Mucosa of rectum (tissue), 2 donors: ENCODE results near the gene AMN1.
"Not testable (repeated sequence)": the region's sequence is repeated elsewhere in the genome, so short reads cannot be mapped to it uniquely, and the experiment has no call there.

ENCODE experiments used
- H3K27ac ChIP-seq, 2 donors: one replicate each; pipeline ENCODE4 v1.7.0; 2013; ENCODE audit warnings: inconsistent platforms in 2 of 2, low read depth in 2 of 2, low read length in 2 of 2
- H3K27me3 ChIP-seq, 2 donors: one replicate each; pipeline ENCODE4 v1.7.0; 2013; ENCODE audit warnings: low read length in 2 of 2; ENCODE audit not compliant: control insufficient read depth in 2 of 2, insufficient read depth in 2 of 2
- H3K36me3 ChIP-seq, 2 donors: one replicate each; pipeline ENCODE4 v1.7.0; 2013; ENCODE audit warnings: low read length in 2 of 2; ENCODE audit not compliant: control insufficient read depth in 2 of 2, insufficient read depth in 2 of 2
- H3K4me1 ChIP-seq, 2 donors: one replicate each; pipeline ENCODE4 v1.7.0; 2013; ENCODE audit warnings: low read length in 2 of 2, mild to moderate bottlenecking in 1 of 2; ENCODE audit not compliant: control insufficient read depth in 2 of 2, insufficient read depth in 2 of 2
- H3K4me3 ChIP-seq, 2 donors: one replicate each; pipeline ENCODE4 v1.7.0; 2013; ENCODE audit warnings: low read length in 2 of 2
- H3K9ac ChIP-seq, 2 donors: one replicate each; pipeline ENCODE4 v1.7.0; 2013; ENCODE audit warnings: low read length in 2 of 2, low read depth in 1 of 2, mild to moderate bottlenecking in 1 of 2
- H3K9me3 ChIP-seq, 2 donors: one replicate each; pipeline ENCODE4 v1.7.0; 2013; ENCODE audit warnings: low read length in 2 of 2; ENCODE audit not compliant: control insufficient read depth in 2 of 2
- donor health status: healthy.
- donor health status: Normal muscosa, but diverticular disease.

The AMN1 gene

DNA sequence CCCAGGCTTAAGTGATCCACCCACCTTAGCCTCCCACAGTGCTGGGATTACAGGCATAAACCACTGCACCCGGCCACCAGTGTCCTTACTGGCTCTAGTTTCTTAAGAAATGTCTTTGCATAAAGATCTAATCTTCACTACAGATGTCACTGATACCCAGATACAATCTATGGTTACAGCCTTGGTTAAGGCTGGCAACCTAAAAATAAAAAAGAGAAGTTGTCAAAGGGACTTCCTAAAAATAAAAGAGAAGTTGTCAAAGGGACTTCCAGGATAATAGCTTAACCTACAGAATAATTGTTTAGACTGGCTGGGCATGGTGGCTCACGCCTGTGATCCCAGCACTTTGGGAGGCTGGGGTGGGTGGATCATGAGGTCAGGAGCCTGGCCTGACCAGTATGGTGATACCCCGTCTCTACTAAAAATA, 41.7 kb downstream of the AMN1 start:
- no peak overlapping the region for H3K9ac ChIP-seq
- no peak overlapping the region for H3K4me3 ChIP-seq
- no peaks in the 10 kb centered on the region for H3K27me3 ChIP-seq
- H3K9me3 ChIP-seq = peaks cover 0 to 5% of the 10 kb centered on the region in 2 donors
- H3K4me1 ChIP-seq = no peaks in the 10 kb centered on the region
- H3K36me3 ChIP-seq = no peaks in the 10 kb centered on the region
- H3K27ac ChIP-seq = no peak overlapping the region

DNA sequence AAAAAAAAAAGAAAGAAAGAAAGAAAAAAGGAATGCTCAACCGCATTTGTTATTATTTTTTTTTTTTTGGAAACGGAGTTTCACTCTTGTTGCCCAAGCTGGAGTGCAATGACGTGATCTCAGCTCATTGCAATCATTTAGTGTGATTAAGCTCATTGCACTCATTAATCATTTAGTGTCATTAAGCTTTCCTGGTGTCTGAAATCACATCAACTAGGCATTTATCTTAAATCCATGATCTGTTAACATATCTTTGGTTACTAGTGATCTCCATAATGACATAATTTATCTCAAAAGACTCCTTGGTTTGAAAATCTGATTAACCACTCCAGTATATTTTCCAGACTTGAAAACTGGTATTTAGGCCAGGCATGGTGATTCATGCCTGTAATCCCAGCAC, 43.0 kb downstream of the AMN1 start:
- no peak overlapping the region for H3K9ac ChIP-seq
- H3K36me3 ChIP-seq = no peaks in the 10 kb centered on the region
- no peaks in the 10 kb centered on the region for H3K4me1 ChIP-seq
- no peaks in the 10 kb centered on the region for H3K27me3 ChIP-seq
- H3K4me3 ChIP-seq = no peak overlapping the region
- peaks cover 0 to 5% of the 10 kb centered on the region in 2 donors for H3K9me3 ChIP-seq
- no peak overlapping the region for H3K27ac ChIP-seq

DNA sequence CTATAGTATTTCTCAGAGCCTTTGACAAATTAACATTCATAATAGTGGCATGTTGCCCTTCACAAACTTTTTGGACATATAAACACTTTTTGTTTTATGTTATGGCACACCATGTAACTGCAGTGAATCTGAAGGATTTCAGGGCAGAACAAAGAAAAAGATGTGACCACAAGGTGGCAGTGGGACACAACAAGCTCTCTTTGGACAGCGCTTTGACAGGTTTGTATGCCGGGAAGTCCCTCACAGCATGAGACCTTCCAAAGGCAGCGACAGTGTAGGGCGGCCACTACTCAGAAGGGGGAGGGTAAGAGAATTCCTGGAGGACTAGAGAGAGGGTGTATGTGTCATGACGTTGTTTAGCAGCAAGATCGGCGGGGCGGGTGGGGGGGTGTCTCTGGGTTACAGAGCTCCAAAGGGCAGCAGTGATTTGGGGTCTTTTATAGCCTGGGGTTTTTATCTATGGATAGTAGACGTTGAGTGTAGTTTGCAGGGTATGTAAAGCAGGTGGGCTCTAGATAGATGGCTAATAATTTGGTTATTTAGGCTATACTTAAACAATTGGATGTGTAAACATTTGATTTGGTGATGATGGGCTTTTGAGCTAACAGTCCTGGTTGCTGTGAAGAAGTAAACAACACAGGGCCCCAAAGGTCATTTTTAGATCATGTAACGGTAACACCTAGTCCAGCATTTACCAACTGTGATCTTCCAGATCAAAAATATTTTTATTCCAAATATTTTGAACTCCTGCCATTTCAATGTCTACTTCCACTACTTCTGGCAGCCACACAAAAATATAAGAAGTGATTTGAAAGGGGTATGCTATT, 46.5 kb downstream of the AMN1 start:
- H3K9ac ChIP-seq = no peak overlapping the region
- no peak overlapping the region for H3K4me3 ChIP-seq
- no peaks in the 10 kb centered on the region for H3K27me3 ChIP-seq
- H3K4me1 ChIP-seq = no peaks in the 10 kb centered on the region
- H3K36me3 ChIP-seq = no peaks in the 10 kb centered on the region
- H3K27ac ChIP-seq = no peak overlapping the region
- H3K9me3 ChIP-seq = peaks cover 0 to 5% of the 10 kb centered on the region in 2 donors

DNA sequence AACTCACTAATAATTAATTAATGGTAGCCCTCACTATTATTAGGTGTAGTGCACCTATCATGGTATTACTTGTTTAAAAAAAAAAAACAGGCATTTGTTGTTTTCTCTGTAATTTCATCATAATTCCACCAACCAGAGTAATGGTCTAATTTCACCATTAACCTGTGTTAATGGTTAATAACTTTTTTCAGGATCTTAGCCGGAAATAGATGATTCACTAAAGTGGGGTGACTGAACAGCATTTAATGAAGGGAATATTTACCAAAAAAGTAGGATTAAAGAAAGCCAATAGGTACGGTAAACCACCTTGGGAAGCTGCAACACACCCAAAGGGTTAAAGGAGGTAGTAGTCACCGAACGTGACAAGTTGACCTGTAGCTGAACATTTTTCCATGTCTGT, 56.3 kb downstream of the AMN1 start:
- Histone ChIP-seq H3K27ac (no peak overlapping the region), H3K4me3 (no peak overlapping the region), H3K36me3 (no peaks in the 10 kb centered on the region), H3K27me3 (no peaks in the 10 kb centered on the region), H3K4me1 (no peaks in the 10 kb centered on the region), H3K9me3 (peaks cover 3 to 7% of the 10 kb centered on the region in 2 donors), H3K9ac (no peak overlapping the region)

DNA sequence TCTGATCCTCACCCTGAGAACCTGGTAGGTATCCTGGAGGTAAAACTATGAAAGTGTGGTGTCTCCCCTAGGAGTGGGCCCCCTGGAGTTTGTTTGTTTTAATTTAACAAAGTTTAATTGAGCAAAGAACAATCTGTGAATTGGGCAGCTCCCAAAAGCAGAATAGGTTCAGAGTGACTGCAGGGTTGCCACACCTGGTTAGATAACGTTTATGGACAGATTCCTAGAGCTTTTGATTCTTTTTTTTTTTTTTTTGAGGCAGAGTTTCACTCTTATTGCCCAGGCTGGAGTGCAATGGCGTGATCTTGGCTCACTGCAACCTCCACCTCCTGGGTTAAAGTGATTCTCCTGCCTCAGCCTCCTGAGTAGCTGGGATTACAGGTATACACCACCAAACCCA, 59.2 kb downstream of the AMN1 start:
- not testable (repeated sequence) for H3K9me3 ChIP-seq, H3K4me3 ChIP-seq, H3K27me3 ChIP-seq, H3K36me3 ChIP-seq, H3K9ac ChIP-seq, H3K27ac ChIP-seq, H3K4me1 ChIP-seq

DNA sequence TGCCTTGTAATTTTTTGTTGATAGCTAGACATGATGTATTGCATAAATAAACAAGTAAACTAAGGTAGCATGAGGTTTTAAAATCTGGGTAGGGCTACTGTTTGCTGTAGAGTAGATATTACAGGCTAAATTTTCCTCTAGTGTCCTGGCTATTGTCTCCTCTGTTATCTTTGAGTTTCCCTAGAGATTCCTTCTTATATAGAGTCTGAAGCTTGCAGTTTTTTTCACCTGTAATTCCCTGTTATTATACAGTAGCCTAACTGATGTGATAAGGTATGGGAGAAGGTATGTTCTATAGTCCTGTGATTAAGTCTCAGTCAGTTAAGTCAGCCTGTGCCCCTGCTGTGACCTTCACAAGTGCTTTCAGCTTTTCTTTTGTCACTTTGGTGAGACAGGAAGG, 59.8 kb downstream of the AMN1 start:
- Histone ChIP-seq H3K9ac (no peak overlapping the region), H3K27ac (no peak overlapping the region), H3K27me3 (no peaks in the 10 kb centered on the region), H3K36me3 (no peaks in the 10 kb centered on the region), H3K9me3 (peaks cover 3 to 7% of the 10 kb centered on the region in 2 donors), H3K4me3 (no peak overlapping the region), H3K4me1 (no peaks in the 10 kb centered on the region)

DNA sequence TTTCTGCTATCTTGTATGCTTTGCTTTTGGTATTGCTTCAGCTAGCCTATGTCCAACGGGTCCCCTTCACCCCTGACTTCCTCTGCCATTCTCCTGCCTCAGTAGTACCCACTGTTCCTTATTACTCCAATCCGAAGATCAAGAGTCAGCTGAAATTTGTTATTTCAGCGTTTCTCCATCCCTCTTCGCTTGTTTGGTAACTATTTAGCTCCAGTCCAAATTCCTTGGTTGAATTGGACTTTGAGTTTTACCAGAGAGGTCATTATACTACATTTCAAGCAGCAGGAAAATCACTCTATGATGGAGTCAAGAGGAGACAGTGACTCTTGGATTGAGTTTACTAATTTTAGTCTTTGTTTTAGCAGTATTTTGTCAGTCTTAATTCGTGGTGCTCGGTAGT, 64.8 kb downstream of the AMN1 start:
- no peak overlapping the region for H3K4me3 ChIP-seq
- peaks cover under 1 to 1% of the 10 kb centered on the region in 2 donors for H3K9me3 ChIP-seq
- H3K27me3 ChIP-seq = no peaks in the 10 kb centered on the region
- H3K27ac ChIP-seq = no peak overlapping the region
- H3K4me1 ChIP-seq = peaks cover 0 to 3% of the 10 kb centered on the region in 2 donors
- peaks cover 0 to 4% of the 10 kb centered on the region in 2 donors for H3K36me3 ChIP-seq
- no peak overlapping the region for H3K9ac ChIP-seq

DNA sequence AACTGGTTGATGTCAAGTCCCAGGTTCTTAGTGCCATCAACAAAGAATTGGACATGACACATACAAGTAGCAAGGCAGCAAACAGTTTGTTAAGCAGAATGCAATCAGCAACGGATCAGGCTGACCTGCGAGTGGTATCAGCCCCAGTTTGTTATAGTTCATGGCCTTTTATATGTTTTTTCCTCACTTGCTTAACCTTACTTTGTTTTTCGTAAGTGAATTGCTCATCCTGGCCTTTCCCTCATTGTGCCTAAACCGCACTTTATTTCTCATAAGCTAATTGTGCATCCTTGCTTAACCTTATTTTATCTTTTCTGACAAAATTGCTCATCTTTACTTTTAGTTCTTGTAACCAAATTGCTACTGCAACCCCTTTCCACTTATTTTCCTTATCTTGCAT, 65.2 kb downstream of the AMN1 start:
- Histone ChIP-seq H3K27me3 (no peaks in the 10 kb centered on the region), H3K9me3 (no peaks in the 10 kb centered on the region), H3K4me1 (peaks cover under 1 to 4% of the 10 kb centered on the region in 2 donors), H3K36me3 (peaks cover 0 to 4% of the 10 kb centered on the region in 2 donors), H3K9ac (no peak overlapping the region), H3K27ac (no peak overlapping the region), H3K4me3 (no peak overlapping the region)

DNA sequence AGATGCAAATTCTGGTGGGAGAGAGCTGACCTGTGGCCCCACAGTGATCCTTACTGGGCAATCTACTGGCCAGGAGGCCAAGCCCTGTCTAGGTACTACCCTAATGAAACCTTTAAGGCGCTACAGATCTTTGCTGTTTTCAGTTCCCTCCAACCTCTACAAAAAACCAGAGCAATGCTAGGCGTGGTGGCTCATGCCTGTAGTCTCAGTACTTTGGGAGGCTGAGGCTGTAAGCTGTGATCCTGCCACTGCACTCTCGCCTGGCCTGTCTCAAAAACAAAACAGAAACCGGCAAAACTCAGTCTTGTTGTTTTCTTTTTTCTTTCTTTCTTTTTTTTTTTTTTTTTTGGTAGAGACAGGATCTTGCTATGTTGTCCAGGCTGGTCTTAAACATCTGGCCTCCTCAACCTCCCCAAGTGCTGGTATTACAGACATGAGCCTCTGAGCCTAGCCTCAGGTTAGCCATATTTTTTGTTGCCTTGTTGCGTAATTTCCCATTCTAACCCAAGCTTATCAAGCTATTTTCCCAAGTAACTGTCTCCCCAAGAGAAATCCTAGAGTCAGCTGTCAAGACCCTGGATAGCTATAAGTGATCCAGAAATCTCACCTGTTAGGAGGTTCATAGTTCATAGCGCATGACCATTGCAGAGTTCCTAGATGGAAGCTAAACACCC, 66.5 kb downstream of the AMN1 start:
- Histone ChIP-seq H3K4me1 (peaks cover 6 to 7% of the 10 kb centered on the region in 2 donors), H3K9me3 (no peaks in the 10 kb centered on the region), H3K36me3 (peaks cover 0 to 4% of the 10 kb centered on the region in 2 donors), H3K9ac (no peak overlapping the region), H3K4me3 (no peak overlapping the region), H3K27me3 (no peaks in the 10 kb centered on the region), H3K27ac (no peak overlapping the region)

DNA sequence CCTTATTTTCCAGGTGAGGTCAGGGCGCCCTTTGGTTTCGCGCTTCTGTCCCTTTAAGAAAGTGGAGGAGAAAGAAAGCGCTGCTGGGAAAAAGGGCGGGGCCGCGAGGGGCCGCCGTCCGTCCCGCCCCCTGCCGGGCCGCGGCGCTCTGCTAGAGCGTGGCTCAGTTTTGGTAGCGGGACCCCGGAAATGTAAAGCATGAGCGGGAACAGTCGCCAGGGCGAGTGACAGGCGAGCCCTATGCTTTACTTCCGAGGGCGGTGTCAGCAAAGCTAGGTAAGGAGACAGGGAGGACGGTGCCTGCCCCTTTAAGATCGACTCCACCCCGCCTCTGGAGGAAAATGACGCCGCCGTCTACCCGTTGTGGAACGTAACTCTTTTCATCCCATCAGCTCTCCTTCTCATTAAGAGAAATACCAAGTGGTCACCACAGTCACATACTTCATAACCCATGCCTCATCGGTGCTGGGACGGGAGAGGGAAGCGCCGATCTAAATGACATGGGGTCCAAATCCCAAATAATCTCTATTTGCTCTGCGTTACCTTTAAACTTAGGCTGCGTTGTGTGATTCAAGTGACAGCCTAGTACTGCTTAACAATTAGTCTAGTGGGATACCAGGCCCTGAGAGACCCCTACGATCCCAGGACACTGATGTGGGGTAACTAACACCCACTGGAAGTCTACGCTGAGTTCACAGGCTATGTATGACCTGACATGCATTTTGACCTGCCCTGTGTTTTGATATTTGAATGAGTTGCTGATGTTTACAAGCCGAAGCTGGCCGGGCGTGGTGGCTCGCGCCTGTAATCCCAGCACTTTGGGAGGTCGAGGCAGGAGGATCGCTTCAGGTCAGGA, 69.5 kb downstream of the AMN1 start, which contains the start of gene ETFBKMT:
Gene ETFBKMT, plus strand, starts transcription at position 602 of the 856 bp plus-strand sequence. CDS start 2,266 bp downstream, outside the sequence.
- H3K27ac ChIP-seq = peak within 1 kb of the TSS; percentile 90 to 94
- peaks cover 6 to 7% of the 10 kb centered on the region in 2 donors for H3K4me1 ChIP-seq
- H3K9ac ChIP-seq = peak within 1 kb of the TSS; percentile 86 to 87
- no peaks in the 10 kb centered on the region for H3K27me3 ChIP-seq
- peak within 1 kb of the TSS; percentile 92 to 95 for H3K4me3 ChIP-seq
- H3K9me3 ChIP-seq = no peaks in the 10 kb centered on the region
- H3K36me3 ChIP-seq = peaks cover 0 to 4% of the 10 kb centered on the region in 2 donors
